ENCODE data around the gene EPOP. TPM values are rescaled to one million over a fixed set of nuclear protein-coding genes. Genes with fewer than 3 reads are reported as not detected.

Gene EPOP
- total RNA-seq, 1 donor from 2014 or later = 8.0 TPM

- Histone ChIP-seq H3K4me2 (no peak overlapping the region), H3K79me2 (ENCODE audit: low read depth) (no peaks in the 10 kb centered on the region), H3K9ac (no peak overlapping the region), H3K4me3 (no peak overlapping the region), H2AFZ (replicated peaks) (no peak overlapping the region), H3F3A (ENCODE audit: low read depth) (peaks cover 12% of the 10 kb centered on the region), H3K27ac (no peak overlapping the region), H4K20me1 (ENCODE audit: low read depth) (no peaks in the 10 kb centered on the region), H3K27me3 (no peaks in the 10 kb centered on the region), H3K36me3 (no peaks in the 10 kb centered on the region), H3K9me3 (ENCODE audit: low read depth) (no peaks in the 10 kb centered on the region), H3K4me1 (peaks cover 21% of the 10 kb centered on the region)
- Mint-ChIP-seq H3K9me3 (no peaks in the 10 kb centered on the region), H3K4me3 (no peak overlapping the region), H3K36me3 (no peaks in the 10 kb centered on the region), H3K27me3 (ENCODE audit: insufficient read depth, low read depth) (peaks cover 10% of the 10 kb centered on the region), H3K27ac (no peak overlapping the region), H3K4me1 (peaks cover 37% of the 10 kb centered on the region)
- TF ChIP-seq EZH2 (IDR thresholded peaks at IDR 0.05) (no peak), EZH2phosphoT487 (IDR thresholded peaks at IDR 0.05) (no peak), CTCF (IDR thresholded peaks at IDR 0.05) (no peak)
- no peak for DNase-seq (ENCODE audit: low spot score)
These were observed 15.3 kb downstream of the EPOP start for GRCh38 chr17:38659415-38659814.

GRCh38 chr17:38658741-38659345, 15.9 kb downstream of the EPOP start:
- no peaks in the 10 kb centered on the region for H3K9me3 ChIP-seq (ENCODE audit: low read depth)
- H2AFZ ChIP-seq (replicated peaks) = no peak overlapping the region
- no peaks in the 10 kb centered on the region for H4K20me1 ChIP-seq (ENCODE audit: low read depth)
- no peaks in the 10 kb centered on the region for H3K79me2 ChIP-seq (ENCODE audit: low read depth)
- no peaks in the 10 kb centered on the region for H3K36me3 ChIP-seq
- Mint-ChIP-seq H3K36me3 (no peaks in the 10 kb centered on the region), H3K27ac (no peak overlapping the region), H3K27me3 (ENCODE audit: insufficient read depth, low read depth) (peaks cover 9% of the 10 kb centered on the region), H3K9me3 (no peaks in the 10 kb centered on the region), H3K4me3 (no peak overlapping the region), H3K4me1 (peaks cover 41% of the 10 kb centered on the region)
- no peak overlapping the region for H3K9ac ChIP-seq
- peaks cover 26% of the 10 kb centered on the region for H3K4me1 ChIP-seq
- H3F3A ChIP-seq (ENCODE audit: low read depth) = peaks cover 11% of the 10 kb centered on the region
- TF ChIP-seq CTCF (IDR thresholded peaks at IDR 0.05) = no peak
- TF ChIP-seq EZH2 (IDR thresholded peaks at IDR 0.05) = no peak
- no peak for TF ChIP-seq EZH2phosphoT487 (IDR thresholded peaks at IDR 0.05)
- DNase-seq (ENCODE audit: low spot score) = no peak
- no peaks in the 10 kb centered on the region for H3K27me3 ChIP-seq
- H3K4me3 ChIP-seq = no peak overlapping the region
- H3K4me2 ChIP-seq = no peak overlapping the region
- no peak overlapping the region for H3K27ac ChIP-seq

GRCh38 chr17:38657824-38658740, 16.7 kb downstream of the EPOP start:
- no peak overlapping the region for H2AFZ ChIP-seq (replicated peaks)
- H3K9me3 Mint-ChIP-seq = no peaks in the 10 kb centered on the region
- H3K4me1 ChIP-seq = peaks cover 26% of the 10 kb centered on the region
- H3K4me3 ChIP-seq = no peak overlapping the region
- H3K27me3 Mint-ChIP-seq (ENCODE audit: insufficient read depth, low read depth) = peaks cover 10% of the 10 kb centered on the region
- no peak overlapping the region for H3K27ac Mint-ChIP-seq
- H3K36me3 ChIP-seq = no peaks in the 10 kb centered on the region
- H3K4me3 Mint-ChIP-seq = no peak overlapping the region
- H4K20me1 ChIP-seq (ENCODE audit: low read depth) = no peaks in the 10 kb centered on the region
- H3K36me3 Mint-ChIP-seq = no peaks in the 10 kb centered on the region
- no peaks in the 10 kb centered on the region for H3K79me2 ChIP-seq (ENCODE audit: low read depth)
- DNase-seq (ENCODE audit: low spot score) = no peak
- H3K9me3 ChIP-seq (ENCODE audit: low read depth) = no peaks in the 10 kb centered on the region
- H3K27ac ChIP-seq = no peak overlapping the region
- no peak overlapping the region for H3K9ac ChIP-seq
- no peaks in the 10 kb centered on the region for H3K27me3 ChIP-seq
- H3K4me2 ChIP-seq = peak overlapping the region; percentile 52
- no peak for TF ChIP-seq EZH2 (IDR thresholded peaks at IDR 0.05)
- TF ChIP-seq CTCF (IDR thresholded peaks at IDR 0.05) = no peak
- no peak for TF ChIP-seq EZH2phosphoT487 (IDR thresholded peaks at IDR 0.05)
- H3K4me1 Mint-ChIP-seq = peaks cover 40% of the 10 kb centered on the region
- H3F3A ChIP-seq (ENCODE audit: low read depth) = peaks cover 4% of the 10 kb centered on the region

Data from neural progenitor cell (in vitro differentiated cells).